HepG2 (cell line): ENCODE data around the gene WNT5B. TPM values are rescaled to one million over a fixed set of nuclear protein-coding genes. Genes with fewer than 3 reads are reported as not detected.
A peak's percentile ranks its signal among the peaks of the same experiment; 100 is the strongest.

Experiments used
- AHR ChIP-seq: IDR thresholded peaks from 2 replicates; pipeline ENCODE4 v1.6.1; 2018; ENCODE audit warnings: missing genetic modification reagents, missing compliant biosample characterization
- ATAD3A ChIP-seq: sonication (generic); formaldehyde crosslinking; IDR thresholded peaks from 2 replicates; pipeline ENCODE4 v1.4.0; 2020; ENCODE audit warnings: missing genetic modification reagents
- CHD4 ChIP-seq: fragments of 200-600 bp; sonication (generic); IDR thresholded peaks from 2 replicates; pipeline ENCODE4 v1.7.0; 2017; ENCODE audit warnings: mild to moderate bottlenecking, low read length, borderline replicate concordance
- CREM ChIP-seq, 2 experiments: sonication (generic) in 1 of 2; formaldehyde crosslinking in 1 of 2; IDR thresholded peaks; 2 replicates each; pipeline versions ENCODE4 v1.4.0 to v1.6.1; 2016 to 2020; ENCODE audit warnings: antibody characterized with exemption in 1 of 2, mild to moderate bottlenecking in 1 of 2, missing genetic modification reagents in 1 of 2
- DRAP1 ChIP-seq: IDR thresholded peaks from 2 replicates; pipeline ENCODE4 v1.6.1; 2016; ENCODE audit warnings: missing genetic modification reagents, missing compliant biosample characterization
- FOSL1 ChIP-seq: sonication (generic); formaldehyde crosslinking; IDR thresholded peaks from 2 replicates; pipeline ENCODE4 v1.9.0; 2021; ENCODE audit warnings: missing genetic modification reagents, borderline replicate concordance
- GPBP1L1 ChIP-seq: sonication (generic); formaldehyde crosslinking; IDR thresholded peaks from 2 replicates; pipeline ENCODE4 v1.5.0; 2020; ENCODE audit warnings: mild to moderate bottlenecking, missing genetic modification reagents
- GZF1 ChIP-seq: sonication (generic); formaldehyde crosslinking; IDR thresholded peaks from 2 replicates; pipeline ENCODE4 v1.5.1; 2020; ENCODE audit warnings: mild to moderate bottlenecking, missing genetic modification reagents
- HMGA1 ChIP-seq: sonication (generic); formaldehyde crosslinking; conservative IDR thresholded peaks from 2 replicates; pipeline ENCODE4 v1.4.0; 2020; ENCODE audit warnings: missing genetic modification reagents
- IRF2 ChIP-seq: IDR thresholded peaks from 2 replicates; pipeline ENCODE4 v1.6.1; 2018; ENCODE audit warnings: missing genetic modification reagents, missing compliant biosample characterization
- KLF16 ChIP-seq, 2 experiments: sonication (generic) in 1 of 2; formaldehyde crosslinking in 1 of 2; IDR thresholded peaks; 2 replicates each; pipeline versions ENCODE4 v1.6.1 to v1.8.0; 2016 to 2023; ENCODE audit warnings: missing genetic modification reagents in 2 of 2, missing compliant biosample characterization in 1 of 2
- MED13 ChIP-seq: sonication (generic); formaldehyde crosslinking; IDR thresholded peaks from 2 replicates; pipeline ENCODE4 v1.5.0; 2020; ENCODE audit warnings: missing genetic modification reagents
- MTF2 ChIP-seq: sonication (generic); formaldehyde crosslinking; IDR thresholded peaks from 2 replicates; pipeline ENCODE4 v1.5.0; 2020; ENCODE audit warnings: missing genetic modification reagents, borderline replicate concordance
- NR2C2 ChIP-seq: sonication (generic); formaldehyde crosslinking; IDR thresholded peaks from 2 replicates; pipeline ENCODE4 v1.4.0; 2020; ENCODE audit warnings: missing genetic modification reagents, mild to moderate bottlenecking, moderate library complexity, borderline replicate concordance
- RAD21 ChIP-seq: fragments of 450-650 bp; formaldehyde crosslinking; IDR thresholded peaks from 2 replicates; pipeline ENCODE4 v1.5.0; 2020; ENCODE audit warnings: mild to moderate bottlenecking
- SKI ChIP-seq: fragments of 450-650 bp; IDR thresholded peaks from one replicate; pipeline ENCODE4 v1.6.1; 2018; ENCODE audit warnings: mild to moderate bottlenecking; ENCODE audit not compliant: partially characterized antibody
- TFE3 ChIP-seq: IDR thresholded peaks from 2 replicates; pipeline ENCODE4 v1.6.1; 2016
- ZFP90 ChIP-seq: sonication (generic); formaldehyde crosslinking; IDR thresholded peaks from 2 replicates; pipeline ENCODE4 v1.8.0; 2022; ENCODE audit warnings: missing genetic modification reagents, mild to moderate bottlenecking, inconsistent platforms, borderline replicate concordance
- ZFY ChIP-seq: sonication (generic); formaldehyde crosslinking; IDR thresholded peaks from 2 replicates; pipeline ENCODE4 v1.4.0; 2020; ENCODE audit warnings: missing genetic modification reagents
- ZNF10 ChIP-seq: sonication (generic); formaldehyde crosslinking; IDR thresholded peaks from 2 replicates; pipeline ENCODE4 v1.4.0; 2020; ENCODE audit warnings: mild to moderate bottlenecking, low read depth, missing genetic modification reagents, borderline replicate concordance
- ZNF446 ChIP-seq: sonication (generic); formaldehyde crosslinking; IDR thresholded peaks from 2 replicates; pipeline ENCODE4 v1.5.0; 2020; ENCODE audit warnings: mild to moderate bottlenecking, missing genetic modification reagents
- ZNF557 ChIP-seq: sonication (generic); formaldehyde crosslinking; IDR thresholded peaks from 2 replicates; pipeline ENCODE4 v1.4.0; 2020; ENCODE audit warnings: missing genetic modification reagents
- ZNF580 ChIP-seq: IDR thresholded peaks from 2 replicates; pipeline ENCODE4 v1.6.1; 2016; ENCODE audit warnings: low read depth, borderline replicate concordance
- ZNF678 ChIP-seq: sonication (generic); formaldehyde crosslinking; IDR thresholded peaks from 2 replicates; pipeline ENCODE4 v1.4.0; 2020; ENCODE audit warnings: mild to moderate bottlenecking, missing genetic modification reagents
- ZNF773 ChIP-seq: sonication (generic); formaldehyde crosslinking; IDR thresholded peaks from 2 replicates; pipeline ENCODE4 v1.4.0; 2020; ENCODE audit warnings: missing genetic modification reagents, borderline replicate concordance
- polyA plus RNA-seq, 8 experiments: library from polyadenylated mRNA; depleted of rRNA in 3 of 8; stranded (reverse) in 7 of 8; unstranded in 1 of 8; fragments of >200 nt; fragmentation: Illumina TruSeq in 4 of 8; extraction: Trizol in 4 of 8; gene quantifications; 2 replicates each; pipeline versions ENCODE4 v1.2.1 to v1.2.3, GENCODE V29; 2011 to 2016; ENCODE audit warnings: low read depth in 4 of 8, missing spikeins in 1 of 8, mixed read lengths in 1 of 8; ENCODE audit not compliant: insufficient read depth in 1 of 8
- total RNA-seq, 5 experiments: library from RNA; depleted of rRNA; stranded (reverse); fragments of >200 nt; fragmentation: Illumina TruSeq; extraction: Trizol; gene quantifications; 2 replicates each; pipeline ENCODE4 v1.2.3, GENCODE V29; 2016; ENCODE audit warnings: low read depth in 1 of 5

WNT5B gene
- total and polyA plus RNA-seq, 2 of the 13 experiments (the other 11 are each of a cell fraction or from before 2014, with no cell fraction given), result 0.04 TPM; not detected in 1

GRCh38 chr12:1605129-1606020, 23.7 kb upstream of the WNT5B start (continued):
- TF ChIP-seq ZNF773 (CRISPR knock-in tag) (no peak), FOSL1 (CRISPR knock-in tag) (no peak), ZFP90 (CRISPR knock-in tag) (no peak), ZNF557 (CRISPR knock-in tag) (no peak), CREM (IDR thresholded peaks at IDR 0.05) (no peak), CREM (CRISPR knock-in tag; IDR thresholded peaks at IDR 0.05) (no peak), ZNF446 (CRISPR knock-in tag) (no peak), ZFY (CRISPR knock-in tag) (no peak), RAD21 (CRISPR knock-in tag) (peak; percentile 73), ZNF580 (CRISPR knock-in tag) (no peak), ZNF10 (CRISPR knock-in tag) (no peak), CHD4 (no peak), GZF1 (CRISPR knock-in tag) (no peak), HMGA1 (CRISPR knock-in tag) (no peak), ATAD3A (CRISPR knock-in tag) (no peak), NR2C2 (CRISPR knock-in tag) (no peak), ZNF678 (CRISPR knock-in tag) (no peak), GPBP1L1 (CRISPR knock-in tag) (no peak), MED13 (CRISPR knock-in tag) (no peak), MTF2 (CRISPR knock-in tag) (no peak), DRAP1 (CRISPR knock-in tag) (no peak), AHR (CRISPR knock-in tag) (no peak), SKI (no peak), IRF2 (CRISPR knock-in tag) (no peak), KLF16 (CRISPR knock-in tag; IDR thresholded peaks at IDR 0.05) (no peak), TFE3 (CRISPR knock-in tag) (no peak)
